Neutrophil (primary cell): ENCODE measurements around the gene PKD1.

Experiments
- H3K27ac ChIP-seq: fragments of 200-600 bp; sonication (generic); 2 replicates; pipeline ENCODE4 v1.5.1; 2016; ENCODE audit warnings: mild to moderate bottlenecking, moderate library complexity
- H3K27me3 ChIP-seq: fragments of 200-600 bp; sonication (generic); 2 replicates; pipeline ENCODE4 v1.6.0; 2016; ENCODE audit warnings: mild to moderate bottlenecking
- H3K36me3 ChIP-seq: fragments of 200-600 bp; sonication (generic); 2 replicates; pipeline ENCODE4 v1.5.1; 2017
- H3K4me1 ChIP-seq, 2 experiments: fragments of 200-600 bp in 1 of 2; sonication (generic) in 1 of 2; 1 replicate in 1 of 2; 2 replicates in 1 of 2; pipeline versions ENCODE4 v1.5.1 to v1.6.1; 2013 to 2016; ENCODE audit warnings: low read depth in 1 of 2, low read length in 1 of 2, mild to moderate bottlenecking in 1 of 2, moderate library complexity in 1 of 2; ENCODE audit not compliant: control insufficient read depth in 1 of 2, insufficient read depth in 1 of 2
- H3K4me3 ChIP-seq, 2 experiments: fragments of 200-600 bp in 1 of 2; sonication (generic) in 1 of 2; 1 replicate in 1 of 2; 2 replicates in 1 of 2; pipeline ENCODE4 v1.5.1; 2013 to 2016; ENCODE audit warnings: low read depth in 1 of 2, low read length in 1 of 2, mild to moderate bottlenecking in 1 of 2, moderate library complexity in 1 of 2
- H3K9me3 ChIP-seq: fragments of 200-600 bp; sonication (generic); 2 replicates; pipeline ENCODE4 v1.5.1; 2016
- CTCF ChIP-seq: fragments of 200-600 bp; sonication (generic); IDR thresholded peaks from 2 replicates; pipeline ENCODE4 v1.5.1; 2016; ENCODE audit warnings: antibody characterized with exemption

The PKD1 gene

GRCh38 chr16:2151188-2152091, 15.7 kb upstream of the PKD1 start:
- Histone ChIP-seq H3K9me3 (no peaks in the 10 kb centered on the region), H3K27ac (no peak overlapping the region), H3K4me1 (peaks cover 39 to 42% of the 10 kb centered on the region in 2 experiments), H3K36me3 (peaks cover 3% of the 10 kb centered on the region), H3K27me3 (peaks cover 44% of the 10 kb centered on the region), H3K4me3 (no peak overlapping the region)
- TF ChIP-seq CTCF: no peak

- Histone ChIP-seq H3K36me3 (peaks cover 3% of the 10 kb centered on the region), H3K4me1 (peaks cover 33 to 37% of the 10 kb centered on the region in 2 experiments), H3K4me3 (no peak overlapping the region), H3K9me3 (no peaks in the 10 kb centered on the region), H3K27ac (no peak overlapping the region), H3K27me3 (peaks cover 49% of the 10 kb centered on the region)
- TF ChIP-seq CTCF: no peak
Observed at GRCh38 chr16:2150418-2151187, 14.9 kb upstream of the PKD1 start.

GRCh38 chr16:2149630-2150417, 14.1 kb upstream of the PKD1 start:
- peaks cover 3% of the 10 kb centered on the region for H3K36me3 ChIP-seq
- TF ChIP-seq CTCF: no peak
- H3K27ac ChIP-seq: no peak overlapping the region
- H3K9me3 ChIP-seq: no peaks in the 10 kb centered on the region
- H3K4me3 ChIP-seq: no peak overlapping the region
- H3K27me3 ChIP-seq: peaks cover 52% of the 10 kb centered on the region
- peaks cover 30 to 34% of the 10 kb centered on the region in 2 experiments for H3K4me1 ChIP-seq

GRCh38 chr16:2148714-2149629, 13.3 kb upstream of the PKD1 start:
- Histone ChIP-seq H3K36me3 (peaks cover 3% of the 10 kb centered on the region), H3K4me3 (no peak overlapping the region), H3K27ac (no peak overlapping the region), H3K4me1 (peaks cover 22 to 25% of the 10 kb centered on the region in 2 experiments), H3K27me3 (peaks cover 54% of the 10 kb centered on the region), H3K9me3 (no peaks in the 10 kb centered on the region)
- no peak for TF ChIP-seq CTCF
